Stomach (tissue), 9 donors: Measurements from ENCODE around the gene SMIM1. TPM values are rescaled to one million over a fixed set of nuclear protein-coding genes. Genes with fewer than 3 reads are reported as not detected.
A peak's percentile ranks its signal among the peaks of the same experiment; 100 is the strongest.

Experiments used
- DNase-seq, 2 donors: peaks; one replicate each; pipeline versions ENCODE4 v3.0.0 to v3.0.0-alpha.2; 2013 to 2019
- H3K27ac ChIP-seq, 5 donors: fragments of 200-600 bp in 4 of 5; sonication (generic) in 4 of 5; one replicate each; pipeline ENCODE4 v1.5.1; 2013 to 2019; ENCODE audit warnings: mild to moderate bottlenecking in 1 of 5, moderate library complexity in 1 of 5
- H3K27me3 ChIP-seq, 3 donors: fragments of 200-600 bp; sonication (generic); one replicate each; pipeline ENCODE4 v1.5.1; 2017 to 2019; ENCODE audit warnings: mixed run types in 1 of 3
- H3K36me3 ChIP-seq, 4 donors: fragments of 200-600 bp; sonication (generic); 1 replicate in 3 of 4; 2 replicates in 1 of 4; pipeline ENCODE4 v1.5.1; 2016 to 2019
- H3K4me1 ChIP-seq, 4 donors: fragments of 200-600 bp; sonication (generic); one replicate each; pipeline ENCODE4 v1.5.1; 2016 to 2019
- H3K4me3 ChIP-seq, 4 donors: fragments of 200-600 bp; sonication (generic) in 3 of 4; one replicate each; pipeline ENCODE4 v1.5.1; 2016 to 2019; ENCODE audit warnings: mild to moderate bottlenecking in 1 of 4
- H3K9me3 ChIP-seq, 4 donors: fragments of 200-600 bp; sonication (generic); one replicate each; pipeline ENCODE4 v1.5.1; 2016 to 2019
- CTCF ChIP-seq, 7 experiments: fragments of 450-650 bp in 4 of 7; fragments of 200-600 bp in 3 of 7; sonication (generic) in 3 of 7; IDR thresholded peaks; one replicate each; pipeline ENCODE4 v1.5.1; 2016 to 2019; ENCODE audit warnings: antibody characterized with exemption in 7 of 7, control low read depth in 2 of 7, mild to moderate bottlenecking in 1 of 7
- EP300 ChIP-seq: sonication (generic); formaldehyde crosslinking; IDR thresholded peaks from one replicate; pipeline ENCODE4 v1.6.1; 2017; ENCODE audit warnings: antibody characterized with exemption
- POLR2A ChIP-seq, 4 donors: fragments of 450-650 bp; IDR thresholded peaks; one replicate each; pipeline ENCODE4 v1.6.1; 2016; ENCODE audit warnings: antibody characterized with exemption in 4 of 4, control low read depth in 2 of 4, mild to moderate bottlenecking in 1 of 4, moderate library complexity in 1 of 4
- POLR2AphosphoS5 ChIP-seq, 3 donors: sonication (generic); formaldehyde crosslinking; IDR thresholded peaks; one replicate each; pipeline ENCODE4 v1.6.1; 2016; ENCODE audit warnings: antibody characterized with exemption in 3 of 3
- WGBS, 5 donors: extraction: QIAGEN DNeasy Blood & Tissue Kit in 3 of 5; methylation state at CpG; one replicate each; pipeline versions ENCODE4 v1.1.5 to v1.1.7; 2013 to 2018; 5-methylcytosine and 5-hydroxymethylcytosine counted together
- intact Hi-C: fragments of 100-400 bp; cut with DNase I; formaldehyde crosslinking; loops from one replicate; pipeline ENCODE4 v1.15.1; 2023; ENCODE audit warnings: low total_unique reads
- polyA plus RNA-seq, 3 donors: library from polyadenylated mRNA; stranded (reverse); fragments of 200-250 nt; gene quantifications; one replicate each; pipeline ENCODE4 v1.2.3, GENCODE V29; 2013
- total RNA-seq, 5 donors: library from RNA; depleted of rRNA; stranded (reverse); fragments of >200 nt; gene quantifications; one replicate each; pipeline versions ENCODE4 v1.1.0 to v1.2.3, GENCODE V29; 2014 to 2016
- donor health status: healthy with polysubstance abuse.
- donor health status: Bipolar disorder and iron deficiency.
- donor health status: healthy.

SMIM1 gene
- total and polyA plus RNA-seq, 8 donors: 7.3 to 26.5 (median 12.5) TPM; not detected in 5

- DNase-seq: peak; percentile 55 to 84
- no peak for TF ChIP-seq POLR2A (IDR thresholded peaks at IDR 0.05)
- TF ChIP-seq CTCF (IDR thresholded peaks at IDR 0.05): no peak
- TF ChIP-seq POLR2AphosphoS5 (IDR thresholded peaks at IDR 0.05): no peak
- no peak for TF ChIP-seq EP300
- no peak overlapping the region for H3K27ac ChIP-seq
- 0 to 28% (median 24%) methylated on average over 1 to 27 of the region's 27 CpGs for WGBS, 5 donors
- intact Hi-C loops: no loop called here
- H3K9me3 ChIP-seq: no peaks in the 10 kb centered on the region
- peaks cover 14 to 31% (median 27%) of the 10 kb centered on the region in 4 donors for H3K36me3 ChIP-seq
- no peak overlapping the region for H3K4me3 ChIP-seq
- H3K27me3 ChIP-seq: peaks cover 0 to 20% (median 0%) of the 10 kb centered on the region in 3 donors
- H3K4me1 ChIP-seq: peaks cover 29 to 56% (median 55%) of the 10 kb centered on the region in 4 donors
Measured at GRCh38 chr1:3775490-3776230, 3.1 kb downstream of the SMIM1 start.

GRCh38 chr1:3776231-3776961, 3.8 kb downstream of the SMIM1 start:
- Histone ChIP-seq H3K4me1 (peaks cover 29 to 51% (median 50%) of the 10 kb centered on the region in 4 donors), H3K36me3 (peaks cover 21 to 38% (median 35%) of the 10 kb centered on the region in 4 donors), H3K9me3 (no peaks in the 10 kb centered on the region), H3K27me3 (peaks cover 0 to 15% (median 0%) of the 10 kb centered on the region in 3 donors), H3K4me3 (no peak overlapping the region), H3K27ac (no peak overlapping the region)
- TF ChIP-seq CTCF (IDR thresholded peaks at IDR 0.05): no peak
- no peak for TF ChIP-seq POLR2AphosphoS5 (IDR thresholded peaks at IDR 0.05)
- no peak for TF ChIP-seq POLR2A (IDR thresholded peaks at IDR 0.05)
- TF ChIP-seq EP300: no peak
- 61 to 71% (median 68%) methylated on average over 13 to 21 of the region's 21 CpGs for WGBS, 5 donors
- peak in 1 of 2 donors; percentile 38 for DNase-seq
- intact Hi-C loops: no loop called here

- TF ChIP-seq POLR2A (IDR thresholded peaks at IDR 0.05) (no peak), CTCF (IDR thresholded peaks at IDR 0.05) (no peak), POLR2AphosphoS5 (IDR thresholded peaks at IDR 0.05) (no peak), EP300 (no peak)
- no peaks in the 10 kb centered on the region for H3K9me3 ChIP-seq
- intact Hi-C loops: no loop called here
- DNase-seq: no peak
- no peak overlapping the region for H3K27ac ChIP-seq
- H3K36me3 ChIP-seq: peaks cover 29 to 45% (median 42%) of the 10 kb centered on the region in 4 donors
- H3K4me1 ChIP-seq: peaks cover 22 to 44% (median 43%) of the 10 kb centered on the region in 4 donors
- H3K27me3 ChIP-seq: peaks cover 0 to 8% (median 0%) of the 10 kb centered on the region in 3 donors
- no peak overlapping the region for H3K4me3 ChIP-seq
- WGBS, 5 donors: 69 to 82% (median 81%) methylated on average over 8 to 10 of the region's 10 CpGs
Measured at GRCh38 chr1:3777078-3777547, 4.6 kb downstream of the SMIM1 start.
